Measurements from ENCODE around the gene KCNN3. TPM values are rescaled to one million over a fixed set of nuclear protein-coding genes. Genes with fewer than 3 reads are reported as not detected.

KCNN3 gene
- total RNA-seq, 1 donor from 2014 or later, result 1.8 TPM

DNA sequence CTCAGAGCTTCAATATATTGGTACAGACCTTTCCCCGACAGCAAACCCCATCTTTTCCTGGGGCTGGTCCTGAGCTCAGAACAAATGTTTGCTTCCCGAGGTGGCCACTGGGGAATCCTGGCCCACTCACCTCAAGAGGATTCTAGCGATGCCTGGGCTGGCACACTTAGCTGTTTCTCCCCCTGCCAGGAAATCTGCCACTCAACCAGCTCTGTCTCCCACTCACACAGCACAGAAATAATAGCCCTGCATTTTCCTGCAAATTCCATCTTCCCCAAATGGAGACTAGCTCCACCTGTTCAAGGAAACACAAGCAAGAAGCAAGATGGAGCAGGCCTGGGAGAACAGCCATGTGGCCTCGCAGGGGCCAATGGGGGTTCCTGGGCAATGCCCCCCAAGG lies 21.1 kb downstream of the KCNN3 start:
- no peak for DNase-seq (ENCODE audit: low spot score)
- intact Hi-C loops (cut with DNase I), result no loop called here
- ATAC-seq, result no peak

DNA sequence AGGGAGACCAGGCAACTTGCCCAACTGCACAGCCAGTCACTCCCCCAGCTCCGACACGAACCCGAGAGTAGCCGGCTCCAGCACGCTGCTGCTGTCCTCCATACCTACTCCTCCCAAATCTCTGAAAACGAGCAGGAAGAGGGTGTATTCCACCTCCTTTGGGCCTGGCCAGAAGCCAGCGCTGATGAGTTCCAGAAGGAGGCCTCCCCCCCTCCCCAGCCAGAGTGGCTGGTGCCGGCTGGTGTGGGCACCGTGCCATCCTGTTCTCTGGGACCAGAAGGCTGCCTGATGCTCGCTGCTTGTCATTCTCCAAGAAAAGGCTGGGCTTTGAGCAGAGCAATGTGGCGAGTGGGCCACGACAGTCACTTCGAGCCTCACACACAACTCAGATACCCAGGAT lies 22.2 kb downstream of the KCNN3 start:
- intact Hi-C loops (cut with DNase I), result no loop called here
- ATAC-seq, result no peak
- no peak for DNase-seq (ENCODE audit: low spot score)

DNA sequence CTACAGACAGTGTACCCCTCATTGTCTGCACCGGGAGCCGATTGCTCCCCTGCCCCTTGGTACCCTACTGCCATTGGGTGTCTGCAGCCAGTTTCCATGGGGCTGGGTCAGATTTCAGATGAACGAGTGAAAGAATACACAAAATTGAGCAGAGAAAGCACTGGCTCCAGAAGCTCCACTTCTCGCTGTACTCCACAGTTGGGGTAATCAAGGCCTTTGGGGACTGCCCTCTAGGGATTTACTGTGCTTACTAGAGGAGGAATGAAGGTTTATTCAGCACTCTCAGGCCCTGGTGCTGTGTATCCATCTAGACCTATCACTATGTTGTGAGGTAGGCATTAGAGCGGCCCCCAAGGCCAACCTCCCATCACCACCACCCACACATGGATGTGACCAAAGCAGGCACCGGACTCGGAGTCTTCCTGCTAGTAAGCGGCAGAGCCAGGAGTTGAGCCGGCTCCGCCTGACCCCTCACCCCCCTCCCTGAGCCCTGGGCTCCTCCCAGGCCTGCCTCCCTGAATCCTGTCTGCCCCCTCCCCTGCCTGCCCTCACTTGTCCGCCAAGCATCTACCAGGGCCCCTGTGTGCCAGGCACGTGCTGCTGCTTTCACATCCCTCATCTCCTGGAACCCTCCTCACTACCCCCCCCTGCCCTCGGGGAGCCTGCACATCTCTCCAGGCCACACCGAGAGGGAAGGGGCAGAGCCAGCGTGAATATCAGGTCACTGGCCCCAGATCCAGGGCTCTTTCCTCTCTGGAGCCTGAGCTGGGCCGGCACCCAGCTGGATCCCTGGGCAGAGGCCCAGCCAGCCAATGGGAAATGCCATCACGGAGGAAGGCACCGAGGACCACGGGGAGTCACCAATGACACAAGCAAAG lies 23.3 kb downstream of the KCNN3 start:
- ATAC-seq, result no peak
- no peak for DNase-seq (ENCODE audit: low spot score)
- intact Hi-C loops (cut with DNase I), result no loop called here

DNA sequence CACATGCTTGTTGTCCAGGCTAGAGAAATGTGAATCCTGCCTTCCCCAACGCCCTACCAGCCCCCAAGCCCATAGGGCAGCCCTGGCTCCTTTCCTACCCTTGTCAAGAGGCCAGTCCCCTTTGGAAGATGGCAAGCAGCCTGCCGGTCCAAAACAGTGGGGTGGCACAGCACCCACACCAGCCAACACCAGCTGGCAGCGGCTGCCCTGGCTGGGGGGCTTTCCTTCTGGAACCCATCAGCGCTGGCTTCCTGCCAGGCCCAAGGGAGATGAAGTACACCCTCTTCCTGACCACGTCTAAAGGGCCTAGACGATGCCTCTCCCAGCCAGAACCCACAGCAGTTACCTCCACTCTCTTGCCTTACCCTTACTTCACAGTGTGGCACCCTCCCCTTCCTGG lies 24.2 kb downstream of the KCNN3 start:
- DNase-seq (ENCODE audit: low spot score) (no peak), ATAC-seq (no peak)
- intact Hi-C loops (cut with DNase I), result no loop called here

DNA sequence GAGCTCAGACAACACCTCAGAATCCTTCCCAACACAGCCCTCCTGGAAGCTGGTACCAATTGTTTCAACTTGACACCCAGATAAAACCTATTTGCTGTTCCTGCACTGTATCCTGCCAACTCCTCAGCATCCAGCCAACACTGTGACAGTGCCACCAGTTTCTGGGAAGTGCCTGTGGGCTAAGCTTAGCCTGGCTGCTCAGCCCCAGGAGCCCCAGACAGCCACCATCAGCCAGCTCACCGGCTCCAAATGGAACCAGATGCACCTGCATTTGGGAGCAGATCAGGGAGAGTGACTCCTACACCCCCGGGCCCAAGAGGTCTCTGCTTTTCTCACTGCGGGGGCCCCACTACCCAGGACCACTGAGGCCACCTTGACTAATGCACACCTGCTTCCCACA lies 24.9 kb downstream of the KCNN3 start:
- ATAC-seq, result no peak
- intact Hi-C loops (cut with DNase I), result no loop called here
- no peak for DNase-seq (ENCODE audit: low spot score)

DNA sequence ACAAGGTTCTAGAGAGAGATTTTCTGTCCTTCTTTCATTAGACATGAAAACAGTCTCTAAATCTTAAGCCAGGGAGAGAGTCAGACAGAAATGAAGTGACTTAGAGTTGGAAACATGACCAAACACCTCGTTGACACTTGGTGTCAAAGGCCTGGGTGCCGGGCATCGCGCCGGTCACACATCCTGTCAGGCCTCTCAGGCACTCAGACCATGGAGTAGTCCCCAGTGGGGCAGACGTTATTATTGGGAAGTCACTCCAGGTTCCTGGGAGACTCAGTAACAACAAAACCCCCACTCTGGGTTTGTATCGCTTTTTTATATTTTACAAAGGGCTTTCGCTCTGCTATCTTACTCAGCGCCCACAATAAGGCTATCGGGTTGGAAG lies 25.8 kb downstream of the KCNN3 start:
- intact Hi-C loops (cut with DNase I), result no loop called here
- ATAC-seq (no peak), DNase-seq (ENCODE audit: low spot score) (no peak)

DNA sequence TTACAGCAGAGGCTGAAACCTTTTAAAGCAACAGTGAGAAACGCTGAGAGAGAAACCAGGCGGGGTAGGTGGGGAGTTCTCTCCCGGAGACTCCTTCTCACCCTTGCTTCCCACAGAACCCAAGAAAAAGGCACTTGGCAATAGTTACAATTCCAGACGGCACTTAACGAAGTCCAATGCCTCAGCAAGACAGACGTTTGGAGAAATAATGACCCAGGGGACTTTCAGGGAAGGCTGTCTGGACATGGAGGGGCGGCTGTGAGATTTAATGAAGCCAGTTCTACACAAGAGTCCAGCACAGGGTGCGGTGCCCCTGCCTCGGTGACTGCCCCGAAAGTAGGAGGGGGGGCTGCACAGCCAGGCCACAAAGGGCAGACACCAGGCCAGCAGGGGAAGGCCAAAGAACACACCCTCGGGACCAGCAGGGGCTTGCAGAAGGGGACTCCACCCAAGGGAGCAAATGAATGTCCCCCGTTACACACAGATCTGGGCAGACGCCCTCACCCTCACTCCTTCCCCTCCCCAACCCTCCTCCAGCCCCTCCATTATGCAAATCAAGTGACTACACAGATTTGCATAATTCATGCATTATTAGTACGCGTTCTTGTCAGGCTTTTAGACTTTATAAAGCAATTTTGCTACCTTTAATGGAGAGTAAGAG lies 26.3 kb downstream of the KCNN3 start:
- DNase-seq (ENCODE audit: low spot score) (no peak), ATAC-seq (no peak)
- intact Hi-C loops (cut with DNase I), result no loop called here

DNA sequence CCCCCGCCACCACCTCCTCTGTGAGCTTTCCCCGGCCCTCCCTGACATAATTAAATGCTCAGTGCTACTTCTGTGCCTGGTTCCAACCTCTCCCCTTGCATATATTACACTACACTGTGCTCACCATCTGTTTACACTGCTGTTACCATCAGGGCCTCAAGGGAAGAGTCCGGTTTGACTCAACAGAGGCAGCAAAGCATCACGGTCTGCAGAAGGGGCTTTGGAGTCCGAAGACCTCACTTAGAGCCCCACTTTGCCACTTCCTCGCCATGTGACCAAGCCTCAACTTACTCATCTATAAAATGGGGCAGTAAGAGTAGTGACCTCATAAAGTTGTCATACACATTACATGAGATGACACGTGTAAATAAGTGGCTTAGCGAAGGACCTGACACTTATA lies 27.4 kb downstream of the KCNN3 start:
- ATAC-seq, result no peak
- intact Hi-C loops (cut with DNase I), result no loop called here

DNA sequence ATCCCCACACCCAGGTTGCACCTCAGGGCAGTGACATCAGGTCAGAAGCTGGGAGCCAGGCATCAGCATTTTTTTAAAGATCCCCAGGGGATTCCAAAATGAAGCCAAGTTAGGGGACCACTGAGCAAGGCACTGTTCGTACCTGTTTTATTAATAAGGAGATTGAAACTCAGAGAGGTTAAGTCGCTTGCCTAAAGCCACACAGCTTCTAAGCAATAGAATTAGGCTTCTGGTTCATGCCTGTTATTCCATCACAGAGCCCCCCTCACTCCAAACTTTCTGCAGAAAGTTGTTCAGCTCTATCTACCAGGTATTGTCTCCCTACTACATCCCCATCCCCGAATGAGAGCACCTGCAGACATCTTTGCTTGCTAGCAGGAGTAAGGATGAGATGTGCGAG lies 28.7 kb downstream of the KCNN3 start:
- no peak for ATAC-seq

More for the DNA sequence above, 27.4 kb downstream of the KCNN3 start:
- DNase-seq (ENCODE audit: low spot score), result no peak

DNA sequence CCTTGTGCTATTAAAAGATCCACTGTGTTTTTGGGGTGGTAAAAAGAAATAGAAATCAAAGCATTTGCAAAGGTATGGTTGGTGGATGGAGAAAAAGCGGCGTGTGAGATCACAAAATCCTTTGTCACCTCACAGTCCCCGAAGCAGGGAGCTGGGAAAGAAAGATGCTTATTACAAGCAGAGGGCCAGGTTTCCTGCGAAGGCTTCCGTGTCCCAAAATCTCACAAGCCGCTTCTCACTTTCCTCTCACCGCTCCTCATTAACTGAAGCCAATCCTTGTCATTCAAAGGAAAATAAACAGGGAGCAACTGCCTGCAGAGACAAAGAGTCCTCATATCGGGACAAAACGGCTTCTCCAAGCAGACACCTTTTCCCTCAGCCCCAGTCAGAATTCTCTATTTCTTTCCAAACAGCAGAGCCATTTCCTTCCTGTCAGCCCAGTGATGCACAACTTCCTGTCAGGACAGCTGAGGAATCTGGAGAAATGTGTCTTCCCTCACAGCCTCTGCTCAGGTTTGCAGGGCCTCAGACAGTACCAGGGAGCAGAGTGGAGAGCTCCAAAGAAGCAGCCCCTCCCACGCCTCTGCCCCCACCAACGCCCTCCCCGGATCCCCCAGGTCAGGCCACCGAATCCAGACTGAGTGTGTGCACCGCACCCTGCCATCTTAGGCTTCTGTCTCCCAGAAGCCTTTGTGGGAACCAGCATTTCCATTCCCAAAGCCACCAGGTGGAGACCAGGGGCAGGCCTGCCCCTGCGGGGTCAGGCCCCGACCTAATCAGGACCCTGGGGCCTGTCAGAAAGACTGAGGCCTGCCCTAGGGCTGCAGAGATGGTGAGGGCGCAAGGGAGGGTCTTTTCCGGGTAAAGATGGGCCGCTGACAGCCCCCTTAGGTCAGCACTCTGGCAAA lies 29.6 kb downstream of the KCNN3 start:
- intact Hi-C loops (cut with DNase I), result no loop called here
- DNase-seq (ENCODE audit: low spot score) (no peak), ATAC-seq (no peak)

More for the DNA sequence above, 28.7 kb downstream of the KCNN3 start:
- intact Hi-C loops (cut with DNase I), result no loop called here
- no peak for DNase-seq (ENCODE audit: low spot score)

DNA sequence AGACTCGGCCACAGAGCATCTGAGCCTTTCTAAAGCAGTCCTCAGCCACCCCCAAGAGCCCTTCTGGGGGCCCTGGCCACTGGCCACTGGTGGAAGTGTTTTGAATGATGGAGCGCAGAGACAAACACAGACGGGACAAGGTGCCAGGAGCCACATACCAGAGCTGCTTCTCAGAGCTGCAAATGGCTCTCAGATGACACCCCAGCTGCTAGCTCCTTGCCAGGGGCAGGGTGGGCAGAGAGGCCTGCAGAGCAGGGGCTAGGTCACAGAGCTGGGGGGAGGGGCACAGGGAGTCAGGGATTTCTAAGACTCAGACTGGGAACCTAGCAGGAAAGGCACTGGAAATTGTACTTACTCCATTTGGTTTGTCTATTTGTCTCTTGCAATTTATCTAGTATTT lies 30.4 kb downstream of the KCNN3 start:
- ATAC-seq (no peak), DNase-seq (ENCODE audit: low spot score) (no peak)
- intact Hi-C loops (cut with DNase I), result no loop called here

DNA sequence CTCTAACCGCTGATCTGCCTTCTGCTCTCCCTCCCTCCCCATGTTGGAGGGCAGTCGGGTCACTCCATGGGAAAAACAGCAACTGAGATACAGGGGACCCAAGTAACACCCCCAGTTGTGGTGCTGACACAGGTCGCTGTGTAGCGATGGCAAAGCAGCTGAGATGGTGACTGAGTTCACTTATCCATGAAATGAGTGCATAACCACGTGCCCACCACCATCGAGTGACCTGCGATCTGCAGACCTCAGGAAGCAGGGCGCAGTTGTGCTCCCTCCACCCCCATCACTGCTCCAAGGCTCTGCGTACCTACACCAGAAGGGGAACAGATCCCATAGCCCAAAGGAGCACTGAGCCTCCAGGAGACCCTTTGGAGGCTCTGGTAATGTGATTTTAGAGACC lies 31.1 kb downstream of the KCNN3 start:
- ATAC-seq (no peak), DNase-seq (ENCODE audit: low spot score) (no peak)
- intact Hi-C loops (cut with DNase I), result no loop called here

DNA sequence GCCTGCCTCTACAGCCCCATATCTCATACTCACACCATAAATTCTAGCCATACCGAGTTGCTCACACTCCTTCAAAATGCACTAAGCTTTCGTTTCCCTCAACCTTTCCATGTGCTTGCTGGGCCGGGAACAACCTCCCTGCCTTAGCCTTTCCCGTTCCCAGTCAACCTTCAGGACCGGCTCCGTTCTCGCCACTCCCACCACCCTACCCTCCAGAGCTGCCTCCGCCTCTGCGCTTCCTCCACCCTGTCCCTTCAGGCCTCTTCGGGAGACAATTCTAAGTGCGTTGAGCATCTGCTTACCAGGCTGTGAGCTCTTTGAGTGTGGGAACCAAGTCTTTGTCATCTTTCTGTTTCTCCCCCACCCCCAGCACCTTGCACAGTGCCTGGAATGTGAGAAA lies 31.6 kb downstream of the KCNN3 start:
- no peak for ATAC-seq
- intact Hi-C loops (cut with DNase I), result no loop called here

DNA sequence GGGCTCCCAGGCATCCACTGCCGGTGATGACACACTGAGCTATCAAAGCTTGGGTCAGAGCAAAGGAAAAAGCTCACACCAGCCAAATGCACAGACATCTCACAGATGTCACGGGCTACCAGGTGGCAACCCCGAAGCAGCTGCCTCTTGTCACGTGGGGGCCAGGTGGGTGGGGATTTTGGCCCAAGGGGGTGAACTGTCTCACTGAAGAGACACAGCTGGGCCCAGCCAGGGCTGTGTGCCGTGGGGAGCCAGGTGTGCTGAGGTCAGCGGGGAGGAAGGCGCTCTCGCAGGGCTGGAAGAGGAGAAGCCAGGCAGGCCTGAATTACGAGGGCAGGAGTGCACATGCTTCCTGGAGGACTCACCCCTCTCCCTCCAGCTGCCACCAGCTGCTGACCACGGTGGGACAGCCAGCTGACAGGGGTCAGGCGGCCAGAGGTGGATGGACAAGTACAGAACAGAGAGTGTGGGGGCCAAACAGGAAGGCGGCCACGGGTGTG lies 32.4 kb downstream of the KCNN3 start:
- intact Hi-C loops (cut with DNase I), result no loop called here
- ATAC-seq (no peak), DNase-seq (ENCODE audit: low spot score) (no peak)

More for the DNA sequence above, 31.6 kb downstream of the KCNN3 start:
- no peak for DNase-seq (ENCODE audit: low spot score)

DNA sequence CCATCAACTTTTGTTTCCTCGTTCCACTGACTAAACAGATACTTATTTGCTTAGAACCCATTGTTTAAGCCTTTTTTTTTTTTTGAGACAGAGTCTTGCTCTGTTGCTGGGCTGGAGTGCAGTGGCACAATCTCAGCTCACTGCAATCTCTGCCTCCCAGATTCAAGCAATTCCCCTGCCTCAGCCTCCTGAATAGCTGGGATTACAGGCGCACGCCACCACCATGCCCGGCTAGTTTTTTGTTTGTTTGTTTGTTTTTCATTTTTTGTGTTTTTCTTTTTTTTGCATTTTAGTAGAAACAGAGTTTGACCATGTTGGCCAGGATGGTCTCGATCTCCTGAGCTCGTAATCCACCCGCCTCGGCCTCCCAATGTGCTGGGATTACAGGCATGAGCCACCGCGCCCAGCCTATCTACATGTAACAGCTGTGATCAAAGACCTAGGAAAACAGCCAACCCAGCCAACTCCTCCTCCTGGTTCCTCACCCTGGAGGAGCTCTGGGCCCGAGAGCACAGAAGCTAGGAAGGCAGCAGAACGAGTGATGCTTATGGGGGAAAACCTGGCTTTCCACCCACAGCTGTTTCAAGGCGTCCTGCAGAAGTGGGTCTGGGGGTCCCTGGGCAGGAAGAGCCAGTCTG lies 32.9 kb downstream of the KCNN3 start:
- intact Hi-C loops (cut with DNase I), result no loop called here
- no peak for DNase-seq (ENCODE audit: low spot score)
- no peak for ATAC-seq

DNA sequence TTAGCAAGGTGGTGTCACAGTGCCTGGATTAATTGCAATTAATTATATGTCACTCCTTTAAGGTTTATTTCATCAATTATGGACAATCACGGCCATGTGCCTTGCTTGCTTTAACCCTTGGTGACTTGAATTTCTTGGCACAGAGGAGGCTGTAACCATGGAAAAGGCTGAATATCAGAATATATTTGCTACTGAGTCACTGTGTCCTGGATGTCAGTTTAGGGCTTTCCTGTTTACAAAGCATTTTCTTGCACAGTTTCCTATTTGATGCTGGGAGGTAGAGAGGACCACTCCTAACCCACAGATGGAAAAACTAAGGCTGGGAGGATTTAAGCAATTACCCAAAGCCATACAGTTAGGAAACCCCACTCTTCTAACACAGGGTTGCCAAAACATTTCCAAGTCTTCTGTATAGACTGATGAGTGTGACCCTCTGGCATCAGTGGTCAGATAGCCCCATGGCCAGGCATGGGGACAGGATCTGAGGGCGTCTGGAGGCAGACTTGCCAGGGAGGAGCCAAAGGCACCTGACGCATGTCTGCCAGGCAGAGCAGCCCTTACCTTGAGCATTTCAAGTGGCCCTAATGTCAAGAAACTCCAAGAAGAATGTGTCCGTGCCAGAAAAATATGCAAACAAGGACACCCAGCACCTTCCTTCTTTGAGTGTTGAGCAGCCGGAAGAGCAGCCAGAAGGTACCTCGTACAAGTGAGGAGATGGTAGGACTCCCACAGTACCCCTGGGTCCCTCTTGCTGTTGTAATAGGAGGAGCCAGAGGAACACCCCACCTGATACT lies 34.4 kb downstream of the KCNN3 start:
- ATAC-seq, result no peak
- intact Hi-C loops (cut with DNase I), result no loop called here
- DNase-seq (ENCODE audit: low spot score), result no peak

DNA sequence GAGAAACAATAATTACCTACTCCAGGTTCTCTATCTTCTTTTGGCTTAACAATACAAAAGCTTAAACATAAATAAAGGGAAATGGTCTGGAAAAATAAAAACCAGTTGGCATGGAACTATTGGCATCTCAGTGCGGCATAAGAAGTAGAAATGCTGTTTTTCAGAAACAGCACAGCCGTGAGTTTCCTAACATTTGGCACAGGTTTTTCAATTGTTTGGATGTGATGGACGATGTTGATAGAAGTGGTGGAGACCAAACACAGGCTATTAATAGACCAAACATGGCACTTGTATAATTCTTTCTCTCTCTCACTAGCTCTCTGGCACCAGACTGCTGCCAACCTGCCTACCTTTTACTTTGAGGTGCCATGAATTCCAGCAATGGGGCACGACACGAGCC lies 36.2 kb downstream of the KCNN3 start:
- intact Hi-C loops (cut with DNase I), result no loop called here
- DNase-seq (ENCODE audit: low spot score), result no peak
- no peak for ATAC-seq

DNA sequence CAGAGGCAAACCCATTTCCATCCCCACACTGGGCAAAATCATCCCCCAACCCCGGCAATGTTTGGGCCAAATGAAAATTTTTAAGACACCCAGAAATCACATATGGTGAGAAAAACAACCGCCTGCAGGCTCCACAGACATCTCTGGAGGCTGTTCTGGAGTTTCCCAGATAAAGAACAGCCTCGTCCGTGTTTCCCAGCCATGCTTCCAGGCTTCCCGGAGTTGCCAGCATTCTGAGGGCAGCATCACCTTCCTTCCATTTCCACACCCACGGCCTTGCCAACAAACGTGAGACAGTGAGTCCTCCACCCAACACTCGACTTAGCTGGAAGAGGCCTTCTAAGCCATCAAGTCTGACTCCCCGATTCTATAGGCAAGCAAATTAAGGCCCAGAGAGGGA lies 36.9 kb downstream of the KCNN3 start:
- DNase-seq (ENCODE audit: low spot score) (no peak), ATAC-seq (no peak)
- intact Hi-C loops (cut with DNase I), result no loop called here

Measured in sciatic nerve (tissue), 2 donors.